ENCODE measurements around the gene JCAD. TPM values are rescaled to one million over a fixed set of nuclear protein-coding genes. Genes with fewer than 3 reads are reported as not detected.

Gene JCAD
- total and polyA plus RNA-seq, 10 of the 15 experiments (the other 5 are each of a cell fraction or from before 2014, with no cell fraction given) = 0.28 TPM; not detected in 9

GRCh38 chr10:30079408-30079807, 20.0 kb upstream of the JCAD start:
- no peak overlapping the region for H2AFZ ChIP-seq (ENCODE audit: control insufficient read depth, low read depth, low read length)
- TF ChIP-seq NFYB (IDR thresholded peaks at IDR 0.05; ENCODE audit: insufficient read depth, low read depth, low read length) (peak; percentile 56; the same call in 1 of the 2 replicates), PRDM15 (CRISPR knock-in tag; IDR thresholded peaks at IDR 0.05) (no peak), USF1 (IDR thresholded peaks at IDR 0.05; ENCODE audit: borderline replicate concordance, extremely low read length, insufficient read depth, low read depth, low read length) (peak; percentile 19)
- intact Hi-C loops (cut with micrococcal nuclease; ENCODE audit: unreplicated experiment) = no loop called here
- ChIA-PET CTCF (no interaction called here), SMC1A (ENCODE audit: uncharacterized antibody, unreplicated experiment) (no interaction called here), RAD21 (ENCODE audit: unreplicated experiment) (no interaction called here), POLR2A (no interaction called here)
- no peaks in the 10 kb centered on the region for H4K20me1 ChIP-seq (ENCODE audit: control insufficient read depth, insufficient read depth)
- H3K4me3 ChIP-seq = no peak overlapping the region
- H3K27ac ChIP-seq (ENCODE audit: control insufficient read depth, insufficient read depth) = no peak overlapping the region
- H3K4me1 ChIP-seq (ENCODE audit: control insufficient read depth, insufficient read depth, low read length) = no peaks in the 10 kb centered on the region
- no peaks in the 10 kb centered on the region for H3K79me2 ChIP-seq (ENCODE audit: control insufficient read depth, insufficient read depth, low read length)
- H3K9me3 ChIP-seq (replicated peaks; ENCODE audit: control insufficient read depth, insufficient read depth, low read length) = no peaks in the 10 kb centered on the region
- in situ Hi-C loops (cut with MboI) = no loop called here
- no peaks in the 10 kb centered on the region for H3K36me3 ChIP-seq (ENCODE audit: control insufficient read depth in 2 of 2, insufficient read depth in 2 of 2, low read length in 1 of 2)
- no TSS peak for BruUV-seq (replicated peaks)
- ATAC-seq (no peak), DNase-seq (ENCODE audit: low read depth, low spot score) (no peak), FAIRE-seq (no peak)
- WGBS (ENCODE audit: insufficient coverage, insufficient replicate concordance, low lambda C conversion rate, missing lambda C conversion rate) = 0% methylated on average over 1 of the region's 1 CpG
- no peaks in the 10 kb centered on the region; a peak in 2 of 4 replicates for H3K27me3 ChIP-seq (replicated peaks in 1 of 2; ENCODE audit: control insufficient read depth in 2 of 2, insufficient read depth in 2 of 2, low read length in 1 of 2)
- H3K9ac ChIP-seq (ENCODE audit: control insufficient read depth, insufficient read depth, low read length) = no peak overlapping the region
- H3K4me2 ChIP-seq (ENCODE audit: control insufficient read depth, insufficient read depth) = no peak overlapping the region

Data from GM12878 (cell line).